ENCODE results near the gene SIRT2. TPM values are rescaled to one million over a fixed set of nuclear protein-coding genes. Genes with fewer than 3 reads are reported as not detected.

SIRT2 gene
- total and polyA plus RNA-seq, 2 of the 13 experiments (the other 11 are each of a cell fraction or from before 2014, with no cell fraction given): 22.3 to 26.1 TPM

DNA sequence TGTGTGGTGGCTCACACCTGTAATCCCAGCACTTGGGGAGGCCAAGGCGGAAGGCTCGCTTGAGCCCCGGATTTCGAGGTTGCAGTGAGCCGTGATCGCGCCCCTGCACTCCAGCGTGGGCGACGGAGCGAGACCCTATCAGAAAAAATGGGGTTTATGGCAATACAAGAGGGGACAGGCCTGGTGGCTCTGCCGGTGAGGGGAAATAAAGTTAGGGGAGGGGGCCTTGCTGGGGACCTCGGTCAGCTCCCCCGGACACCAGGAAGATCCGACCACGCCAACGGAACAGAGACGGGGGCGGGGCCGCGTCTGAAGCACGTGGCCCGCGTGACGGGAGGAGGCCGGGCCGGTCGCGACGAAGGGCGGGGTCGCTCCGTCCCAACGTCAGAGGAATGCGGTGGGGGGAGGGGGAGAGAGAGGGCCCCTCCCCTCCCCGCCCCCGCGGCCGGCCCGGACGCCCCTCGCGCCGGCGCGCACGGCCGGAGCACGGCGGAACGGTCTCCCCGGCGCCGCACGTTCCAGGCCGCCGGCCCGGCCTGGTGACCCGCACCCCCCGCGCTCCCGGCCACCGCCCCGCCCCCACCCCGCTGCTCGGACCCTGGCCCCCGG, 47.7 kb downstream of the SIRT2 start (continued):
- no peak for TF ChIP-seq ZFYVE20 (CRISPR knock-in tag; IDR thresholded peaks at IDR 0.05; ENCODE audit: borderline replicate concordance, low read depth)
- no peak for TF ChIP-seq ZFP90 (CRISPR knock-in tag; IDR thresholded peaks at IDR 0.05; ENCODE audit: borderline replicate concordance)
- TF ChIP-seq MBD4 (IDR thresholded peaks at IDR 0.05; ENCODE audit: borderline replicate concordance, low read length): no peak
- no peak for TF ChIP-seq ATF7 (IDR thresholded peaks at IDR 0.05)
- 0 out of 2 replicates have a peak, but pooled peaks have one; percentile 15 for TF ChIP-seq ATF7 (CRISPR knock-in tag; IDR thresholded peaks at IDR 0.05)
- peak; percentile 70 for TF ChIP-seq TAF1 (CRISPR knock-in tag; IDR thresholded peaks at IDR 0.05)
- TF ChIP-seq, protein P1, sequence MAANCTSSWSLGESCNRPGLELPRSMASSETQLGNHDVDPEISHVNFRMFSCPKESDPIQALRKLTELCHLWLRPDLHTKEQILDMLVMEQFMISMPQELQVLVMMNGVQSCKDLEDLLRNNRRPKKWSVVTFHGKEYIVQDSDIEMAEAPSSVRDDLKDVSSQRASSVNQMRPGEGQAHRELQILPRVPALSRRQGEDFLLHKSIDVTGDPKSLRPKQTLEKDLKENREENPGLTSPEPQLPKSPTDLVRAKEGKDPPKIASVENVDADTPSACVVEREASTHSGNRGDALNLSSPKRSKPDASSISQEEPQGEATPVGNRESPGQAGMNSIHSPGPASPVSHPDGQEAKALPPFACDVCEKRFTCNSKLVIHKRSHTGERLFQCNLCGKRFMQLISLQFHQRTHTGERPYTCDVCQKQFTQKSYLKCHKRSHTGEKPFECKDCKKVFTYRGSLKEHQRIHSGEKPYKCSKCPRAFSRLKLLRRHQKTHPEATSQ (CRISPR knock-in tag; IDR thresholded peaks at IDR 0.05; ENCODE audit: borderline replicate concordance): no peak
- TF ChIP-seq ASH2L (IDR thresholded peaks at IDR 0.05; ENCODE audit: insufficient read length, low read depth, low read length): peak; percentile 14
- TF ChIP-seq ZNF556 (CRISPR knock-in tag; IDR thresholded peaks at IDR 0.05; ENCODE audit: borderline replicate concordance): no peak; the same call in 1 of the 2 replicates
- TF ChIP-seq NR2C2 (CRISPR knock-in tag; IDR thresholded peaks at IDR 0.05; ENCODE audit: borderline replicate concordance): no peak
- peak; percentile 64; the same call in 1 of the 2 replicates for TF ChIP-seq ZNF546 (CRISPR knock-in tag; conservative IDR thresholded peaks at IDR 0.05)
- no peak; the same call in 1 of the 2 replicates for TF ChIP-seq JUNB (CRISPR knock-in tag; IDR thresholded peaks at IDR 0.05; ENCODE audit: borderline replicate concordance)
- TF ChIP-seq, protein P2, sequence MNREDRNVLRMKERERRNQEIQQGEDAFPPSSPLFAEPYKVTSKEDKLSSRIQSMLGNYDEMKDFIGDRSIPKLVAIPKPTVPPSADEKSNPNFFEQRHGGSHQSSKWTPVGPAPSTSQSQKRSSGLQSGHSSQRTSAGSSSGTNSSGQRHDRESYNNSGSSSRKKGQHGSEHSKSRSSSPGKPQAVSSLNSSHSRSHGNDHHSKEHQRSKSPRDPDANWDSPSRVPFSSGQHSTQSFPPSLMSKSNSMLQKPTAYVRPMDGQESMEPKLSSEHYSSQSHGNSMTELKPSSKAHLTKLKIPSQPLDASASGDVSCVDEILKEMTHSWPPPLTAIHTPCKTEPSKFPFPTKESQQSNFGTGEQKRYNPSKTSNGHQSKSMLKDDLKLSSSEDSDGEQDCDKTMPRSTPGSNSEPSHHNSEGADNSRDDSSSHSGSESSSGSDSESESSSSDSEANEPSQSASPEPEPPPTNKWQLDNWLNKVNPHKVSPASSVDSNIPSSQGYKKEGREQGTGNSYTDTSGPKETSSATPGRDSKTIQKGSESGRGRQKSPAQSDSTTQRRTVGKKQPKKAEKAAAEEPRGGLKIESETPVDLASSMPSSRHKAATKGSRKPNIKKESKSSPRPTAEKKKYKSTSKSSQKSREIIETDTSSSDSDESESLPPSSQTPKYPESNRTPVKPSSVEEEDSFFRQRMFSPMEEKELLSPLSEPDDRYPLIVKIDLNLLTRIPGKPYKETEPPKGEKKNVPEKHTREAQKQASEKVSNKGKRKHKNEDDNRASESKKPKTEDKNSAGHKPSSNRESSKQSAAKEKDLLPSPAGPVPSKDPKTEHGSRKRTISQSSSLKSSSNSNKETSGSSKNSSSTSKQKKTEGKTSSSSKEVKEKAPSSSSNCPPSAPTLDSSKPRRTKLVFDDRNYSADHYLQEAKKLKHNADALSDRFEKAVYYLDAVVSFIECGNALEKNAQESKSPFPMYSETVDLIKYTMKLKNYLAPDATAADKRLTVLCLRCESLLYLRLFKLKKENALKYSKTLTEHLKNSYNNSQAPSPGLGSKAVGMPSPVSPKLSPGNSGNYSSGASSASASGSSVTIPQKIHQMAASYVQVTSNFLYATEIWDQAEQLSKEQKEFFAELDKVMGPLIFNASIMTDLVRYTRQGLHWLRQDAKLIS (CRISPR knock-in tag; IDR thresholded peaks at IDR 0.05): no peak
- TF ChIP-seq, protein P3, sequence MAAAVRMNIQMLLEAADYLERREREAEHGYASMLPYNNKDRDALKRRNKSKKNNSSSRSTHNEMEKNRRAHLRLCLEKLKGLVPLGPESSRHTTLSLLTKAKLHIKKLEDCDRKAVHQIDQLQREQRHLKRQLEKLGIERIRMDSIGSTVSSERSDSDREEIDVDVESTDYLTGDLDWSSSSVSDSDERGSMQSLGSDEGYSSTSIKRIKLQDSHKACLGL (CRISPR knock-in tag; IDR thresholded peaks at IDR 0.05): peak; percentile 65; the same call in 1 of the 2 replicates
- no peak for TF ChIP-seq RFX5 (IDR thresholded peaks at IDR 0.05; ENCODE audit: low read depth, low read length)
- TF ChIP-seq ZMYM4 (CRISPR knock-in tag; IDR thresholded peaks at IDR 0.05): no peak
- TF ChIP-seq KMT2A (CRISPR knock-in tag; IDR thresholded peaks at IDR 0.05): no peak
- TF ChIP-seq SAP130 (CRISPR knock-in tag; IDR thresholded peaks at IDR 0.05; ENCODE audit: low read depth): peak; percentile 97
- no peak for TF ChIP-seq NBN (conservative IDR thresholded peaks at IDR 0.05)
- TF ChIP-seq, protein P4, sequence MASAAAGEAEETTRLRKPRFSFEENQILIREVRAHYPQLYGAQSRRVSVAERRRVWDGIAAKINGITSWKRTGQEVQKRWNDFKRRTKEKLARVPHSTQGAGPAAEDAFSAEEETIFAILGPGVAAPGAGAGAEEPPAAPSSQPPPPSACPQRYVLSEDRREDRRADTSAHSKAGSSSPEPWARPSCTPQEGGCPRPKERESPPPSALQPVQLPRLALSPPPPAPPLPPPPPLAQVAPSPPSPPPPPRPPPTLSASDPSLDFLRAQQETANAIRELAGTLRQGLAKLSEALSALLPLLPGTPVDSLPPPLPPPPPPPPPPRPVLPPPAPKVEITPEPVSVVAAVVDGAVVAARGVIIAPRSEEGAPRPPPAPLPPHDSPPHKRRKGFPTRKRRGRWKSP (CRISPR knock-in tag; IDR thresholded peaks at IDR 0.05): no peak
- TF ChIP-seq, protein P5, sequence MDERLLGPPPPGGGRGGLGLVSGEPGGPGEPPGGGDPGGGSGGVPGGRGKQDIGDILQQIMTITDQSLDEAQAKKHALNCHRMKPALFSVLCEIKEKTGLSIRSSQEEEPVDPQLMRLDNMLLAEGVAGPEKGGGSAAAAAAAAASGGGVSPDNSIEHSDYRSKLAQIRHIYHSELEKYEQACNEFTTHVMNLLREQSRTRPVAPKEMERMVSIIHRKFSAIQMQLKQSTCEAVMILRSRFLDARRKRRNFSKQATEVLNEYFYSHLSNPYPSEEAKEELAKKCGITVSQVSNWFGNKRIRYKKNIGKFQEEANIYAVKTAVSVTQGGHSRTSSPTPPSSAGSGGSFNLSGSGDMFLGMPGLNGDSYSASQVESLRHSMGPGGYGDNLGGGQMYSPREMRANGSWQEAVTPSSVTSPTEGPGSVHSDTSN (CRISPR knock-in tag; IDR thresholded peaks at IDR 0.05): no peak
- TF ChIP-seq NR2F2 (IDR thresholded peaks at IDR 0.05; ENCODE audit: borderline replicate concordance, low read depth): no peak

Measured in HepG2 (cell line).